A549 (cell line): ENCODE results near the gene MATK. TPM values are rescaled to one million over a fixed set of nuclear protein-coding genes. Genes with fewer than 3 reads are reported as not detected.
A peak's percentile ranks its signal among the peaks of the same experiment; 100 is the strongest.

ENCODE experiments used
- BCL3 ChIP-seq: fragments of >200 bp; sonication (Bioruptor Twin); formaldehyde crosslinking; IDR thresholded peaks from 3 replicates; pipeline ENCODE4 v1.6.1; 2016
- BHLHE40 ChIP-seq: IDR thresholded peaks from 2 replicates; pipeline ENCODE4 v1.6.1; 2012; ENCODE audit warnings: low read depth, low read length, inconsistent platforms
- CBX8 ChIP-seq: fragments of 200-600 bp; sonication (generic); IDR thresholded peaks from 2 replicates; pipeline ENCODE4 v1.6.1; 2016
- CHD2 ChIP-seq: fragments of 150-350 bp; IDR thresholded peaks from 2 replicates; pipeline ENCODE4 v1.6.1; 2014; ENCODE audit warnings: low read length; ENCODE audit not compliant: partially characterized antibody
- CTCF ChIP-seq: fragments of >200 bp; sonication (Bioruptor Twin); formaldehyde crosslinking; IDR thresholded peaks from 3 replicates; pipeline ENCODE4 v1.5.1; 2016
- EHF ChIP-seq: fragments of 250-450 bp; sonication (Bioruptor Pico); IDR thresholded peaks from 2 replicates; pipeline ENCODE4 v1.5.0; 2020; ENCODE audit warnings: mild to moderate bottlenecking
- EHMT2 ChIP-seq: fragments of 200-600 bp; sonication (generic); IDR thresholded peaks from 2 replicates; pipeline ENCODE4 v1.6.1; 2016; ENCODE audit warnings: antibody characterized with exemption, low read depth, mild to moderate bottlenecking, moderate library complexity
- ESRRA ChIP-seq: fragments of 150-350 bp; IDR thresholded peaks from 2 replicates; pipeline ENCODE4 v1.6.1; 2014; ENCODE audit warnings: mild to moderate bottlenecking, low read length, borderline replicate concordance
- FOSB ChIP-seq: fragments of 250-450 bp; sonication (Bioruptor Pico); IDR thresholded peaks from 2 replicates; pipeline ENCODE4 v1.5.0; 2020; ENCODE audit warnings: mild to moderate bottlenecking, moderate library complexity
- FOSL2 ChIP-seq, 2 experiments: fragments of 450-650 bp in 1 of 2; fragments of >200 bp in 1 of 2; sonication (Bioruptor Twin) in 1 of 2; formaldehyde crosslinking; IDR thresholded peaks; 2 replicates each; pipeline versions ENCODE4 v1.5.0 to v1.6.1; 2016 to 2020; ENCODE audit warnings: mild to moderate bottlenecking in 1 of 2, moderate library complexity in 1 of 2
- GATA3 ChIP-seq: IDR thresholded peaks from 2 replicates; pipeline ENCODE4 v1.6.1; 2012; ENCODE audit warnings: borderline replicate concordance
- HDAC2 ChIP-seq: fragments of 200-600 bp; sonication (generic); IDR thresholded peaks from 2 replicates; pipeline ENCODE4 v1.6.1; 2016
- HOXA7 ChIP-seq: fragments of 250-450 bp; sonication (Bioruptor Pico); IDR thresholded peaks from 2 replicates; pipeline ENCODE4 v1.5.0; 2020; ENCODE audit warnings: mild to moderate bottlenecking, moderate library complexity
- JUN ChIP-seq, 2 experiments: fragments of >200 bp; sonication (Bioruptor Twin); formaldehyde crosslinking; IDR thresholded peaks; 2 replicates in 1 of 2; 3 replicates in 1 of 2; pipeline ENCODE4 v1.6.1; 2016 to 2017
- KDM1A ChIP-seq: fragments of 200-600 bp; sonication (generic); IDR thresholded peaks from 2 replicates; pipeline ENCODE4 v1.6.1; 2016; ENCODE audit warnings: low read depth, mild to moderate bottlenecking
- MAX ChIP-seq: IDR thresholded peaks from 2 replicates; pipeline ENCODE4 v1.6.1; 2012
- MAZ ChIP-seq: fragments of 150-350 bp; IDR thresholded peaks from 2 replicates; pipeline ENCODE4 v1.6.1; 2014; ENCODE audit warnings: antibody characterized with exemption, low read depth, low read length, borderline replicate concordance
- MYC ChIP-seq: IDR thresholded peaks from 2 replicates; pipeline ENCODE4 v1.6.1; 2012; ENCODE audit warnings: mild to moderate bottlenecking, inconsistent platforms, low read length, improper control_type of control experiment, borderline replicate concordance
- PHF8 ChIP-seq: fragments of 200-600 bp; sonication (generic); IDR thresholded peaks from 2 replicates; pipeline ENCODE4 v1.6.1; 2016; ENCODE audit warnings: low read depth, mild to moderate bottlenecking, antibody characterized with exemption, moderate library complexity, borderline replicate concordance
- POLR2A ChIP-seq: IDR thresholded peaks from 2 replicates; pipeline ENCODE4 v1.6.1; 2012; ENCODE audit warnings: mild to moderate bottlenecking, low read length
- RARB ChIP-seq: fragments of 250-450 bp; sonication (Bioruptor Pico); IDR thresholded peaks from 2 replicates; pipeline ENCODE4 v1.8.0; 2021; ENCODE audit warnings: mild to moderate bottlenecking, moderate library complexity
- TFCP2L1 ChIP-seq: fragments of 250-450 bp; sonication (Bioruptor Pico); IDR thresholded peaks from 2 replicates; pipeline ENCODE4 v1.5.0; 2021; ENCODE audit warnings: mild to moderate bottlenecking
- TP53 ChIP-seq: fragments of 250-450 bp; sonication (Bioruptor Pico); IDR thresholded peaks from 2 replicates; pipeline ENCODE4 v1.5.0; 2021; ENCODE audit warnings: mild to moderate bottlenecking, moderate library complexity
- ZC3H11A ChIP-seq: fragments of 450-650 bp; IDR thresholded peaks from 2 replicates; pipeline ENCODE4 v1.6.1; 2014; ENCODE audit warnings: antibody characterized with exemption, mild to moderate bottlenecking
- ZFP36 ChIP-seq: fragments of 450-650 bp; IDR thresholded peaks from 2 replicates; pipeline ENCODE4 v1.6.1; 2014; ENCODE audit warnings: borderline replicate concordance; ENCODE audit not compliant: partially characterized antibody
- ZSCAN20 ChIP-seq: fragments of 250-450 bp; sonication (Bioruptor Pico); IDR thresholded peaks from 2 replicates; pipeline ENCODE4 v1.8.0; 2022; ENCODE audit warnings: mild to moderate bottlenecking, moderate library complexity
- polyA plus RNA-seq, 4 experiments: library from polyadenylated mRNA; depleted of rRNA in 3 of 4; stranded (reverse); fragments of >200 nt; fragmentation: RNase III in 1 of 4; extraction: RNeasy Plus Mini Kit Qiagen cat#74134 plus additional on column Dnase treatment in 1 of 4; gene quantifications; 2 replicates in 3 of 4; 3 replicates in 1 of 4; pipeline ENCODE4 v1.2.3, GENCODE V29; 2011 to 2017
- TF ChIP-seq, protein P1 (sequence below): fragments of 450-650 bp; IDR thresholded peaks from 2 replicates; pipeline ENCODE4 v1.6.1; 2014; ENCODE audit warnings: antibody characterized with exemption
- TF ChIP-seq, protein P2 (sequence below): fragments of 200-600 bp; sonication (generic); IDR thresholded peaks from 2 replicates; pipeline ENCODE4 v1.6.1; 2016; ENCODE audit warnings: antibody characterized with exemption, mild to moderate bottlenecking, moderate library complexity
- TF ChIP-seq, protein P3 (sequence below): IDR thresholded peaks from 2 replicates; pipeline ENCODE4 v1.6.1; 2012; ENCODE audit warnings: low read depth, borderline replicate concordance
- TF ChIP-seq, protein P4 (sequence below): fragments of 250-450 bp; sonication (Bioruptor Pico); IDR thresholded peaks from 2 replicates; pipeline ENCODE4 v1.5.0; 2021; ENCODE audit warnings: mild to moderate bottlenecking, moderate library complexity, borderline replicate concordance
- TF ChIP-seq, protein P5 (sequence below): fragments of 150-350 bp; IDR thresholded peaks from 2 replicates; pipeline ENCODE4 v1.6.1; 2014; ENCODE audit warnings: low read depth, mild to moderate bottlenecking, low read length

The MATK gene
- polyA plus RNA-seq, 2 of the 4 experiments (the other 2 are of a cell fraction): 0.12 to 0.45 TPM

DNA sequence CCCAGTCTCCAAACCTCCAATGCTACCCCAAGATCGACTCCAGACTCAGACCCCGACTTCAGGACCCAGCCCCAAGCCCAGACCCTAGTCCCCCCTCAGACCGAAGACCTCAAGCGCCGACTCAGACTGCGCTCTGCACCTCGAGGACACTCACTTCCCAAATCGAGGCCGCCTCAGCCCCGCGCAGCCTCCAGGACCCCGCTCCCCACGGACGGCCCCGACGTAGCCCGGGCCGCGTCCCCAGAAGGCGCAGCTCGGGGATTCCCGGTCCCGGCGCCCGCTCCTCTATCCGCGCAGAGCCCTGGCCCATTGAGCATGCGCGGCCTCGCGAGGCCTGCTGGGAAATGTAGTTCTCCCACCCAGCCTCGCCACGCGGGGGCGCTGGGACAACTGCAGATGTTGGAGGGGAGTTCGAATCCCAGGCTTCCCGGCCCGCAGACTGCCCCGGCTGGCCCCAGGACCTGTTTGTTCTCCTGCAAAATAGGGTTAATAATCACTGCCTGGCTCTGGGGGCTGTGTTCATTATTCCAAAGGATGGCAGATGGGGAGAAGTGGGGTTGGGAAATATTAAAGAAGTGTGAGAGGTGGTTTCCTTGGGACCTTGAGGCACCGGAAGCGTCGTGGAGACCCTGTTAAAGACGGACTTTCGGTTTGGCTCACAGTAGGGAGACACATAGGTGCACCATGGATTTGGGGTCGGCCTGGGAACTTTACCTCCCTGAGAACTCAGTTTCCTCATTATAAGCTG, 24.6 kb downstream of the MATK start, which contains the start of gene APBA3 (continued):
- TF ChIP-seq CTCF (peak; percentile 53), MAZ (no peak), HOXA7 (CRISPR knock-in tag) (no peak), BCL3 (0 out of 3 replicates have a peak, but pooled peaks have one; percentile 39), TFCP2L1 (no peak), FOSB (CRISPR knock-in tag) (no peak), POLR2A (peak; percentile 57), RARB (CRISPR knock-in tag) (no peak), TP53 (no peak), ZSCAN20 (CRISPR knock-in tag) (no peak), BHLHE40 (no peak), KDM1A (0 out of 2 replicates have a peak, but pooled peaks have one; percentile 53), GATA3 (no peak), CHD2 (no peak), HDAC2 (no peak), CBX8 (no peak), ESRRA (no peak), JUN (IDR thresholded peaks at IDR 0.05) (0 out of 5 replicates have a peak, but pooled peaks of 1 of the 2 experiments have one; percentile 26), MAX (peak; percentile 52), ZFP36 (no peak), MYC (peak; percentile 23; the same call in 1 of the 2 replicates), EHMT2 (no peak), PHF8 (peak; percentile 36; the same call in 1 of the 2 replicates), EHF (CRISPR knock-in tag) (no peak), FOSL2 (IDR thresholded peaks at IDR 0.05) (no peak), FOSL2 (CRISPR knock-in tag; IDR thresholded peaks at IDR 0.05) (no peak), ZC3H11A (no peak)
- TF ChIP-seq, protein P1, sequence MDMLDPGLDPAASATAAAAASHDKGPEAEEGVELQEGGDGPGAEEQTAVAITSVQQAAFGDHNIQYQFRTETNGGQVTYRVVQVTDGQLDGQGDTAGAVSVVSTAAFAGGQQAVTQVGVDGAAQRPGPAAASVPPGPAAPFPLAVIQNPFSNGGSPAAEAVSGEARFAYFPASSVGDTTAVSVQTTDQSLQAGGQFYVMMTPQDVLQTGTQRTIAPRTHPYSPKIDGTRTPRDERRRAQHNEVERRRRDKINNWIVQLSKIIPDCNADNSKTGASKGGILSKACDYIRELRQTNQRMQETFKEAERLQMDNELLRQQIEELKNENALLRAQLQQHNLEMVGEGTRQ: no peak
- TF ChIP-seq, protein P2, sequence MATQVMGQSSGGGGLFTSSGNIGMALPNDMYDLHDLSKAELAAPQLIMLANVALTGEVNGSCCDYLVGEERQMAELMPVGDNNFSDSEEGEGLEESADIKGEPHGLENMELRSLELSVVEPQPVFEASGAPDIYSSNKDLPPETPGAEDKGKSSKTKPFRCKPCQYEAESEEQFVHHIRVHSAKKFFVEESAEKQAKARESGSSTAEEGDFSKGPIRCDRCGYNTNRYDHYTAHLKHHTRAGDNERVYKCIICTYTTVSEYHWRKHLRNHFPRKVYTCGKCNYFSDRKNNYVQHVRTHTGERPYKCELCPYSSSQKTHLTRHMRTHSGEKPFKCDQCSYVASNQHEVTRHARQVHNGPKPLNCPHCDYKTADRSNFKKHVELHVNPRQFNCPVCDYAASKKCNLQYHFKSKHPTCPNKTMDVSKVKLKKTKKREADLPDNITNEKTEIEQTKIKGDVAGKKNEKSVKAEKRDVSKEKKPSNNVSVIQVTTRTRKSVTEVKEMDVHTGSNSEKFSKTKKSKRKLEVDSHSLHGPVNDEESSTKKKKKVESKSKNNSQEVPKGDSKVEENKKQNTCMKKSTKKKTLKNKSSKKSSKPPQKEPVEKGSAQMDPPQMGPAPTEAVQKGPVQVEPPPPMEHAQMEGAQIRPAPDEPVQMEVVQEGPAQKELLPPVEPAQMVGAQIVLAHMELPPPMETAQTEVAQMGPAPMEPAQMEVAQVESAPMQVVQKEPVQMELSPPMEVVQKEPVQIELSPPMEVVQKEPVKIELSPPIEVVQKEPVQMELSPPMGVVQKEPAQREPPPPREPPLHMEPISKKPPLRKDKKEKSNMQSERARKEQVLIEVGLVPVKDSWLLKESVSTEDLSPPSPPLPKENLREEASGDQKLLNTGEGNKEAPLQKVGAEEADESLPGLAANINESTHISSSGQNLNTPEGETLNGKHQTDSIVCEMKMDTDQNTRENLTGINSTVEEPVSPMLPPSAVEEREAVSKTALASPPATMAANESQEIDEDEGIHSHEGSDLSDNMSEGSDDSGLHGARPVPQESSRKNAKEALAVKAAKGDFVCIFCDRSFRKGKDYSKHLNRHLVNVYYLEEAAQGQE: no peak
- TF ChIP-seq, protein P3, sequence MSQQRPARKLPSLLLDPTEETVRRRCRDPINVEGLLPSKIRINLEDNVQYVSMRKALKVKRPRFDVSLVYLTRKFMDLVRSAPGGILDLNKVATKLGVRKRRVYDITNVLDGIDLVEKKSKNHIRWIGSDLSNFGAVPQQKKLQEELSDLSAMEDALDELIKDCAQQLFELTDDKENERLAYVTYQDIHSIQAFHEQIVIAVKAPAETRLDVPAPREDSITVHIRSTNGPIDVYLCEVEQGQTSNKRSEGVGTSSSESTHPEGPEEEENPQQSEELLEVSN: no peak
- TF ChIP-seq, protein P4, sequence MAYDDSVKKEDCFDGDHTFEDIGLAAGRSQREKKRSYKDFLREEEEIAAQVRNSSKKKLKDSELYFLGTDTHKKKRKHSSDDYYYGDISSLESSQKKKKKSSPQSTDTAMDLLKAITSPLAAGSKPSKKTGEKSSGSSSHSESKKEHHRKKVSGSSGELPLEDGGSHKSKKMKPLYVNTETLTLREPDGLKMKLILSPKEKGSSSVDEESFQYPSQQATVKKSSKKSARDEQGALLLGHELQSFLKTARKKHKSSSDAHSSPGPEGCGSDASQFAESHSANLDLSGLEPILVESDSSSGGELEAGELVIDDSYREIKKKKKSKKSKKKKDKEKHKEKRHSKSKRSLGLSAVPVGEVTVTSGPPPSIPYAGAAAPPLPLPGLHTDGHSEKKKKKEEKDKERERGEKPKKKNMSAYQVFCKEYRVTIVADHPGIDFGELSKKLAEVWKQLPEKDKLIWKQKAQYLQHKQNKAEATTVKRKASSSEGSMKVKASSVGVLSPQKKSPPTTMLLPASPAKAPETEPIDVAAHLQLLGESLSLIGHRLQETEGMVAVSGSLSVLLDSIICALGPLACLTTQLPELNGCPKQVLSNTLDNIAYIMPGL (CRISPR knock-in tag): no peak
- TF ChIP-seq, protein P5, sequence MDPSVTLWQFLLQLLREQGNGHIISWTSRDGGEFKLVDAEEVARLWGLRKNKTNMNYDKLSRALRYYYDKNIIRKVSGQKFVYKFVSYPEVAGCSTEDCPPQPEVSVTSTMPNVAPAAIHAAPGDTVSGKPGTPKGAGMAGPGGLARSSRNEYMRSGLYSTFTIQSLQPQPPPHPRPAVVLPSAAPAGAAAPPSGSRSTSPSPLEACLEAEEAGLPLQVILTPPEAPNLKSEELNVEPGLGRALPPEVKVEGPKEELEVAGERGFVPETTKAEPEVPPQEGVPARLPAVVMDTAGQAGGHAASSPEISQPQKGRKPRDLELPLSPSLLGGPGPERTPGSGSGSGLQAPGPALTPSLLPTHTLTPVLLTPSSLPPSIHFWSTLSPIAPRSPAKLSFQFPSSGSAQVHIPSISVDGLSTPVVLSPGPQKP: no peak
